ENCODE measurements around the gene LKAAEAR1. TPM values are rescaled to one million over a fixed set of nuclear protein-coding genes. Genes with fewer than 3 reads are reported as not detected.

Gene LKAAEAR1
- not detected for polyA plus RNA-seq (2012; ENCODE audit: insufficient read length, low read depth)

- TF ChIP-seq POLR2AphosphoS5 (IDR thresholded peaks at IDR 0.05; ENCODE audit: low read depth, low read length), result no peak
- no peak for TF ChIP-seq TAF1 (IDR thresholded peaks at IDR 0.05; ENCODE audit: borderline replicate concordance, insufficient read depth, low read length)
- TF ChIP-seq FOXP2 (optimal IDR thresholded peaks at IDR 0.05; ENCODE audit: borderline replicate concordance, extremely low read depth, extremely low read length, insufficient read depth), result no peak
- no peak for TF ChIP-seq SIN3A (IDR thresholded peaks at IDR 0.05; ENCODE audit: borderline replicate concordance, insufficient read depth, low read length)
- no peak for TF ChIP-seq REST (IDR thresholded peaks at IDR 0.05; ENCODE audit: insufficient read depth in 1 of 2, low read depth in 2 of 2, low read length in 2 of 2)
Observed at GRCh38 chr20:64083804-64084684, at the start of gene LKAAEAR1. Gene LKAAEAR1 (minus strand): TSS chr20:64084398. CDS start chr20:64084219, 179 bp downstream.

GRCh38 chr20:64131406-64131805 lies 47.2 kb upstream of the LKAAEAR1 start:
- TF ChIP-seq POLR2AphosphoS5 (IDR thresholded peaks at IDR 0.05; ENCODE audit: low read depth, low read length), result no peak
- TF ChIP-seq FOXP2 (optimal IDR thresholded peaks at IDR 0.05; ENCODE audit: borderline replicate concordance, extremely low read depth, extremely low read length, insufficient read depth), result no peak
- no peak for TF ChIP-seq SIN3A (IDR thresholded peaks at IDR 0.05; ENCODE audit: borderline replicate concordance, insufficient read depth, low read length)
- TF ChIP-seq REST (IDR thresholded peaks at IDR 0.05; ENCODE audit: insufficient read depth in 1 of 2, low read depth in 2 of 2, low read length in 2 of 2), result no peak
- no peak for TF ChIP-seq TAF1 (IDR thresholded peaks at IDR 0.05; ENCODE audit: borderline replicate concordance, insufficient read depth, low read length)

GRCh38 chr20:64130876-64131275 lies 46.7 kb upstream of the LKAAEAR1 start:
- no peak for TF ChIP-seq POLR2AphosphoS5 (IDR thresholded peaks at IDR 0.05; ENCODE audit: low read depth, low read length)
- TF ChIP-seq SIN3A (IDR thresholded peaks at IDR 0.05; ENCODE audit: borderline replicate concordance, insufficient read depth, low read length), result no peak
- no peak for TF ChIP-seq REST (IDR thresholded peaks at IDR 0.05; ENCODE audit: insufficient read depth in 1 of 2, low read depth in 2 of 2, low read length in 2 of 2)
- no peak for TF ChIP-seq FOXP2 (optimal IDR thresholded peaks at IDR 0.05; ENCODE audit: borderline replicate concordance, extremely low read depth, extremely low read length, insufficient read depth)
- TF ChIP-seq TAF1 (IDR thresholded peaks at IDR 0.05; ENCODE audit: borderline replicate concordance, insufficient read depth, low read length), result no peak

GRCh38 chr20:64130271-64130670 lies 46.1 kb upstream of the LKAAEAR1 start:
- no peak for TF ChIP-seq REST (IDR thresholded peaks at IDR 0.05; ENCODE audit: insufficient read depth in 1 of 2, low read depth in 2 of 2, low read length in 2 of 2)
- no peak for TF ChIP-seq FOXP2 (optimal IDR thresholded peaks at IDR 0.05; ENCODE audit: borderline replicate concordance, extremely low read depth, extremely low read length, insufficient read depth)
- no peak for TF ChIP-seq POLR2AphosphoS5 (IDR thresholded peaks at IDR 0.05; ENCODE audit: low read depth, low read length)
- no peak for TF ChIP-seq TAF1 (IDR thresholded peaks at IDR 0.05; ENCODE audit: borderline replicate concordance, insufficient read depth, low read length)
- no peak for TF ChIP-seq SIN3A (IDR thresholded peaks at IDR 0.05; ENCODE audit: borderline replicate concordance, insufficient read depth, low read length)

Measured in PFSK-1 (cell line).